Measurements from ENCODE around the gene PLAC9. TPM values are rescaled to one million over a fixed set of nuclear protein-coding genes. Genes with fewer than 3 reads are reported as not detected.

The PLAC9 gene
- polyA plus RNA-seq, 4 donors, result 4.6 to 22.2 (median 6.8) TPM; not detected in 1

- H3K4me1 ChIP-seq (ENCODE audit: control insufficient read depth in 3 of 3, insufficient read depth in 2 of 3, low read depth in 1 of 3, low read length in 2 of 3), result peaks cover 0 to 6% (median 5%) of the 10 kb centered on the region in 3 donors
- no peaks in the 10 kb centered on the region for H3K36me3 ChIP-seq (ENCODE audit: control insufficient read depth in 3 of 3, insufficient read depth in 2 of 3, low read depth in 1 of 3, low read length in 3 of 3)
- no peak for FAIRE-seq
- peak; percentile 12 to 77 for DNase-seq
- H3K27ac ChIP-seq (ENCODE audit: low read depth in 1 of 3, low read length in 2 of 3), result peak overlapping the region in 2 of 3 donors; percentile 52 to 69
- WGBS, 3 donors, result 36 to 52% (median 46%) methylated on average over 10 of the region's 10 CpGs
- H3K9me3 ChIP-seq (ENCODE audit: control insufficient read depth in 2 of 2, insufficient read depth in 1 of 2, low read depth in 1 of 2, low read length in 1 of 2), result peaks cover 0 to 17% of the 10 kb centered on the region in 2 donors
- no peak overlapping the region for H3K4me3 ChIP-seq (ENCODE audit: low read depth in 1 of 3, low read length in 3 of 3)
- no peaks in the 10 kb centered on the region for H3K27me3 ChIP-seq (ENCODE audit: control insufficient read depth in 3 of 3, insufficient read depth in 3 of 3, low read length in 3 of 3)
Measured at GRCh38 chr10:80104066-80104926, 28.2 kb upstream of the PLAC9 start.

GRCh38 chr10:80108576-80109239 lies 23.8 kb upstream of the PLAC9 start:
- 79 to 93% (median 93%) methylated on average over 8 of the region's 8 CpGs for WGBS, 3 donors
- no peak for DNase-seq
- FAIRE-seq, result no peak
- H3K27me3 ChIP-seq (ENCODE audit: control insufficient read depth in 3 of 3, insufficient read depth in 3 of 3, low read length in 3 of 3), result no peaks in the 10 kb centered on the region
- H3K36me3 ChIP-seq (ENCODE audit: control insufficient read depth in 3 of 3, insufficient read depth in 2 of 3, low read depth in 1 of 3, low read length in 3 of 3), result no peaks in the 10 kb centered on the region
- no peak overlapping the region for H3K27ac ChIP-seq (ENCODE audit: low read depth in 1 of 3, low read length in 2 of 3)
- peaks cover 0 to 6% (median 5%) of the 10 kb centered on the region in 3 donors for H3K4me1 ChIP-seq (ENCODE audit: control insufficient read depth in 3 of 3, insufficient read depth in 2 of 3, low read depth in 1 of 3, low read length in 2 of 3)
- no peak overlapping the region for H3K4me3 ChIP-seq (ENCODE audit: low read depth in 1 of 3, low read length in 3 of 3)
- peaks cover 0 to 27% of the 10 kb centered on the region in 2 donors for H3K9me3 ChIP-seq (ENCODE audit: control insufficient read depth in 2 of 2, insufficient read depth in 1 of 2, low read depth in 1 of 2, low read length in 1 of 2)

DNA sequence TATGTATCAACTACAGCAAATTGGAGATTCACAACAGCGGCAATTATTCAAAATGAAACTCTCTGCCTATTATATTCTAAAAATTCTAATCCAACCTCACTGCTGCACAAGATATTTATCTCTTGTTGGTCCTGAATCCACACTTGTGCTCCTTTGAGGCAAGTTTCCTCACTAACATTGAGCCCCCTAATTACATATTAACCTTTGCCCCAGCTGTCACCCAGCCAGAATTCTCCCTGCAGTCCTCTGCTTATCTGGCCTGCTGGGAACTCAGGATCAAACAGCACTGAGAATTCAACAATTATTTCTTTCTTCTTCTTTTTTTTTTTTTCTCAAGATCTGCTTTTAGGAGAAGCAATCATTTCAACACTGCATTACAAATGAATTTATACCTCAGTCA lies 21.5 kb upstream of the PLAC9 start:
- no peak overlapping the region for H3K27ac ChIP-seq (ENCODE audit: low read depth in 1 of 3, low read length in 2 of 3)
- 9 to 58% (median 27%) methylated on average over 1 of the region's 1 CpG for WGBS, 3 donors
- no peak overlapping the region for H3K4me3 ChIP-seq (ENCODE audit: low read depth in 1 of 3, low read length in 3 of 3)
- no peaks in the 10 kb centered on the region for H3K4me1 ChIP-seq (ENCODE audit: control insufficient read depth in 3 of 3, insufficient read depth in 2 of 3, low read depth in 1 of 3, low read length in 2 of 3)
- DNase-seq (peak; percentile 60 to 67), FAIRE-seq (no peak)
- H3K27me3 ChIP-seq (ENCODE audit: control insufficient read depth in 3 of 3, insufficient read depth in 3 of 3, low read length in 3 of 3), result no peaks in the 10 kb centered on the region
- H3K9me3 ChIP-seq (ENCODE audit: control insufficient read depth in 2 of 2, insufficient read depth in 1 of 2, low read depth in 1 of 2, low read length in 1 of 2), result peaks cover 0 to 27% of the 10 kb centered on the region in 2 donors
- H3K36me3 ChIP-seq (ENCODE audit: control insufficient read depth in 3 of 3, insufficient read depth in 2 of 3, low read depth in 1 of 3, low read length in 3 of 3), result no peaks in the 10 kb centered on the region

- no peak overlapping the region for H3K4me3 ChIP-seq (ENCODE audit: low read depth in 1 of 3, low read length in 3 of 3)
- no peak overlapping the region for H3K27ac ChIP-seq (ENCODE audit: low read depth in 1 of 3, low read length in 2 of 3)
- DNase-seq (no peak), FAIRE-seq (no peak)
- WGBS, 3 donors, result 63 to 77% (median 77%) methylated on average over 4 of the region's 4 CpGs
- H3K4me1 ChIP-seq (ENCODE audit: control insufficient read depth in 3 of 3, insufficient read depth in 2 of 3, low read depth in 1 of 3, low read length in 2 of 3), result no peaks in the 10 kb centered on the region
- no peaks in the 10 kb centered on the region for H3K36me3 ChIP-seq (ENCODE audit: control insufficient read depth in 3 of 3, insufficient read depth in 2 of 3, low read depth in 1 of 3, low read length in 3 of 3)
- no peaks in the 10 kb centered on the region for H3K9me3 ChIP-seq (ENCODE audit: control insufficient read depth in 2 of 2, insufficient read depth in 1 of 2, low read depth in 1 of 2, low read length in 1 of 2)
- H3K27me3 ChIP-seq (ENCODE audit: control insufficient read depth in 3 of 3, insufficient read depth in 3 of 3, low read length in 3 of 3), result no peaks in the 10 kb centered on the region
Measured at GRCh38 chr10:80118669-80119068, 13.9 kb upstream of the PLAC9 start.

- no peaks in the 10 kb centered on the region for H3K36me3 ChIP-seq (ENCODE audit: control insufficient read depth in 3 of 3, insufficient read depth in 2 of 3, low read depth in 1 of 3, low read length in 3 of 3)
- H3K4me3 ChIP-seq (ENCODE audit: low read depth in 1 of 3, low read length in 3 of 3), result no peak overlapping the region
- H3K4me1 ChIP-seq (ENCODE audit: control insufficient read depth in 3 of 3, insufficient read depth in 2 of 3, low read depth in 1 of 3, low read length in 2 of 3), result no peaks in the 10 kb centered on the region
- H3K9me3 ChIP-seq (ENCODE audit: control insufficient read depth in 2 of 2, insufficient read depth in 1 of 2, low read depth in 1 of 2, low read length in 1 of 2), result no peaks in the 10 kb centered on the region
- H3K27ac ChIP-seq (ENCODE audit: low read depth in 1 of 3, low read length in 2 of 3), result no peak overlapping the region
- H3K27me3 ChIP-seq (ENCODE audit: control insufficient read depth in 3 of 3, insufficient read depth in 3 of 3, low read length in 3 of 3), result no peaks in the 10 kb centered on the region
- no peak for DNase-seq
- no peak for FAIRE-seq
Measured at GRCh38 chr10:80122110-80122710, 10.3 kb upstream of the PLAC9 start.

DNA sequence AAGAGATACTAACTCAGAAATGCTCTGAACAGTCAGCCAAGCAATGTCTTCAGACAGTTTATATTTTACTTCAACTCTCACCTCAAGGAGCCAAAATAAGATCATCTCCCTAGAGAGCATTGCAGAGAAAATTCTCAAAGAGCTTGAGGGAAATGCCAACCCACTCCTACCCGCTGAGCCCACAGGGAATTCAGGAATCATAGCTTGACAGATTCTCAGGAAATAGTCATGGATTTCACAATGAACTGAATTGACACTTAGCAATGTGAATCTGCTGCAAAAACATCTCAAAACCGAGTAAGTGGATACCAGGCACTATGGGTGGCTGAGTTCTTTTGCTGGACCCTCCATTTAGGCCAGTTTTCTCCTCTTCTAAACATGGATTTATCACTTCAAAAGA lies 9.8 kb upstream of the PLAC9 start:
- H3K4me1 ChIP-seq (ENCODE audit: control insufficient read depth in 3 of 3, insufficient read depth in 2 of 3, low read depth in 1 of 3, low read length in 2 of 3), result no peaks in the 10 kb centered on the region
- H3K9me3 ChIP-seq (ENCODE audit: control insufficient read depth in 2 of 2, insufficient read depth in 1 of 2, low read depth in 1 of 2, low read length in 1 of 2), result no peaks in the 10 kb centered on the region
- FAIRE-seq (no peak), DNase-seq (no peak)
- no peak overlapping the region for H3K27ac ChIP-seq (ENCODE audit: low read depth in 1 of 3, low read length in 2 of 3)
- no peak overlapping the region for H3K4me3 ChIP-seq (ENCODE audit: low read depth in 1 of 3, low read length in 3 of 3)
- H3K36me3 ChIP-seq (ENCODE audit: control insufficient read depth in 3 of 3, insufficient read depth in 2 of 3, low read depth in 1 of 3, low read length in 3 of 3), result no peaks in the 10 kb centered on the region
- no peaks in the 10 kb centered on the region for H3K27me3 ChIP-seq (ENCODE audit: control insufficient read depth in 3 of 3, insufficient read depth in 3 of 3, low read length in 3 of 3)
- WGBS, 3 donors, result 73 to 78% (median 75%) methylated on average over 2 of the region's 2 CpGs

DNA sequence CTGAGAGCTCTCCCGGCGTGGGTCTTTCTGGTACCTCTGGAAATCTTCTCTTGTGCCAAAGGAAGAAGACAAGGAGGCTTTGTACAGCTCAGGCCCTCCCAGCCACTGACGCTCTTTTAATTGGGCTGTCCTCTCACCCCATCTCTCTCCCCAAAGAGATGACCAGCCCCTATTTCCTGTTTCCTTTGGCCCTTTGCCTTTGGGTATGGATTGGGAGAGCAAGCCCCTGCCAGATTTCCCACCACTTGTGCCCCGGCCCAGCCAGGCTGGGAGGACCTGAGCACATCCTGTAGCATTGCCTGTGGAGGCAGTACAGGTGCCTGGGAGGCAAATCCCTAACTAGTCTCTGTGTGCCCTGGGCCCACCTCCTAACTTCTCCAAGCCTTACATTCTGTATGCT lies 5.7 kb upstream of the PLAC9 start:
- H3K36me3 ChIP-seq (ENCODE audit: control insufficient read depth in 3 of 3, insufficient read depth in 2 of 3, low read depth in 1 of 3, low read length in 3 of 3), result no peaks in the 10 kb centered on the region
- no peak for DNase-seq
- peaks cover 0 to 6% (median 0%) of the 10 kb centered on the region in 3 donors for H3K27me3 ChIP-seq (ENCODE audit: control insufficient read depth in 3 of 3, insufficient read depth in 3 of 3, low read length in 3 of 3)
- WGBS, 3 donors, result 62 to 75% (median 68%) methylated on average over 4 of the region's 4 CpGs
- no peak overlapping the region for H3K4me3 ChIP-seq (ENCODE audit: low read depth in 1 of 3, low read length in 3 of 3)
- H3K27ac ChIP-seq (ENCODE audit: low read depth in 1 of 3, low read length in 2 of 3), result no peak overlapping the region
- H3K9me3 ChIP-seq (ENCODE audit: control insufficient read depth in 2 of 2, insufficient read depth in 1 of 2, low read depth in 1 of 2, low read length in 1 of 2), result no peaks in the 10 kb centered on the region
- no peak for FAIRE-seq
- H3K4me1 ChIP-seq (ENCODE audit: control insufficient read depth in 3 of 3, insufficient read depth in 2 of 3, low read depth in 1 of 3, low read length in 2 of 3), result no peaks in the 10 kb centered on the region

- WGBS, 3 donors, result 83 to 87% (median 85%) methylated on average over 6 of the region's 6 CpGs
- H3K27ac ChIP-seq (ENCODE audit: low read depth in 1 of 3, low read length in 2 of 3), result no peak overlapping the region
- no peak for FAIRE-seq
Measured at GRCh38 chr10:80131499-80131901, 1.0 kb upstream of the PLAC9 start.

More at GRCh38 chr10:80131499-80131901, 1.0 kb upstream of the PLAC9 start:
- Histone ChIP-seq H3K4me3 (ENCODE audit: low read depth in 1 of 3, low read length in 3 of 3) (no peak overlapping the region), H3K9me3 (ENCODE audit: control insufficient read depth in 2 of 2, insufficient read depth in 1 of 2, low read depth in 1 of 2, low read length in 1 of 2) (no peaks in the 10 kb centered on the region), H3K36me3 (ENCODE audit: control insufficient read depth in 3 of 3, insufficient read depth in 2 of 3, low read depth in 1 of 3, low read length in 3 of 3) (no peaks in the 10 kb centered on the region), H3K4me1 (ENCODE audit: control insufficient read depth in 3 of 3, insufficient read depth in 2 of 3, low read depth in 1 of 3, low read length in 2 of 3) (no peaks in the 10 kb centered on the region), H3K27me3 (ENCODE audit: control insufficient read depth in 3 of 3, insufficient read depth in 3 of 3, low read length in 3 of 3) (peaks cover 0 to 25% (median 4%) of the 10 kb centered on the region in 3 donors)
- DNase-seq, result no peak
